ENCODE results near the gene FCHO2.
"Not testable (repeated sequence)": the region's sequence is repeated elsewhere in the genome, so short reads cannot be mapped to it uniquely, and the experiment has no call there.

FCHO2 gene, protein sequence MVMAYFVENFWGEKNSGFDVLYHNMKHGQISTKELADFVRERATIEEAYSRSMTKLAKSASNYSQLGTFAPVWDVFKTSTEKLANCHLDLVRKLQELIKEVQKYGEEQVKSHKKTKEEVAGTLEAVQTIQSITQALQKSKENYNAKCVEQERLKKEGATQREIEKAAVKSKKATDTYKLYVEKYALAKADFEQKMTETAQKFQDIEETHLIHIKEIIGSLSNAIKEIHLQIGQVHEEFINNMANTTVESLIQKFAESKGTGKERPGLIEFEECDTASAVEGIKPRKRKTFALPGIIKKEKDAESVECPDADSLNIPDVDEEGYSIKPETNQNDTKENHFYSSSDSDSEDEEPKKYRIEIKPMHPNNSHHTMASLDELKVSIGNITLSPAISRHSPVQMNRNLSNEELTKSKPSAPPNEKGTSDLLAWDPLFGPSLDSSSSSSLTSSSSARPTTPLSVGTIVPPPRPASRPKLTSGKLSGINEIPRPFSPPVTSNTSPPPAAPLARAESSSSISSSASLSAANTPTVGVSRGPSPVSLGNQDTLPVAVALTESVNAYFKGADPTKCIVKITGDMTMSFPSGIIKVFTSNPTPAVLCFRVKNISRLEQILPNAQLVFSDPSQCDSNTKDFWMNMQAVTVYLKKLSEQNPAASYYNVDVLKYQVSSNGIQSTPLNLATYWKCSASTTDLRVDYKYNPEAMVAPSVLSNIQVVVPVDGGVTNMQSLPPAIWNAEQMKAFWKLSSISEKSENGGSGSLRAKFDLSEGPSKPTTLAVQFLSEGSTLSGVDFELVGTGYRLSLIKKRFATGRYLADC

DNA sequence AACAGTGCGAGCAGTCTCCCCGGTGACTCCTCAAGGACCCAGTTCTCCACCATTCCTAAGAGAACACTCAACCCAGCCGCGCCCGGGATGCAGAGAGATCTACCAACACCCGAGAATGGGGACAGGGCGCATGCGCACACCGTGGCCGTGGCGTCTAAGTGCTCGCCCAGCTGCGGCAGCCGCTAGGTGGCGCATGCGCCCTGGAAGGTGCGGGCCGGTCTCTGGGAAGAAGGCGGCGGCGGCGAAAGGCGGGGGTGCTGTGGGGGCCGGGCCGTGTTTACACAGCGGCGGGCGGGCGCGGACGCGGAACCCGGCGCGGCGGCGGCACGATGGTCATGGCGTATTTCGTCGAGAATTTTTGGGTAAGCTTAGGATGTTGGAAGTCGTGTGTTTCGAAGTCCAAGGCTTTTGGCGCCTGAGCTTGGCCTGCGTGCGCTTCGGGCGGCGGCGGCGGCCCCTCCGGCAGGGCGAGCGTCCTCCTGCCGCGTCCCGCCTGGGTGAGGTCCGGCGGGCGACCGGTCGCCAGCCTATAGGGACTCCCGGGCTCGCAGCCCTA lies at the start of gene FCHO2:
Gene FCHO2, plus strand, starts transcription at position 274 of the 556 bp plus-strand sequence. Its CDS starts 56 bp downstream, at position 330.
- DNase-seq = peak; percentile 86

DNA sequence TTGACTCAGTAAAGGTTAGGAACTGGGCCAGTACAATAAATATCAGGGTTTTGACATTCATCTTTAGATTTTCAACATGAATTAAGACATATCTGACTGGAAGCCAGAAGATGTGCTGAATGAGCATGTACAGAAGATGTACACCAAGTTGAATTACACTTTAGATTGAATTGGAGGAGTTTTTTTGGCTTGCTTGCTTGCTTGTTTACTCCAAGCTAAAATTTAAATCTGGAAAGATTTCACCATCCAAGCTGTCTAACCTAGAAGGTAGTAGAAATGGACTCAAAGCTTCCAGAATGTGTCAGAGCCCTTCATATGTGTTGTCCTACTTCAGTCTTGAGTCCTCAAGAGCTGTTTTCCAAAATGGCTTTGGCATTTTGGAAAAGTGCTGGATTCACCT lies 49.0 kb upstream of the FCHO2 start:
- no peak for DNase-seq

DNA sequence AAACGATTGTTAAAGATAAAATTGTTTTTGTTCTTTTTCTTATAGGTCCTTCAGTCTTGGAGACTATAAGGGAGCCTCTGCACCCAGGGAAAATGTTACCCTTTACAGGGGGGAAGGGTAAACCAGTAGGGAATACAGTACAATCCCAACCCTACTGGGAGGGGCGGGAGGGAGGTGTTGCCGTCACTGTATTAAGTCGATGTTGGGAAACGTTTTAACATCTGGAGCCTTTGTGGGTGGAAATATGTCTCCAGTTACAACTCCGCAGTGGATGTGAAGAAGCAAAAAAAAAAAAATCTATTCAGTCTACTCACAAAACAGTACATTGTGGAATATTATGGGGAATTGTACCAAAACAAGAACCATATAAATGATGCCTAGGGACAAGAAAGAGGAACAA lies 47.2 kb upstream of the FCHO2 start:
- no peak for DNase-seq

DNA sequence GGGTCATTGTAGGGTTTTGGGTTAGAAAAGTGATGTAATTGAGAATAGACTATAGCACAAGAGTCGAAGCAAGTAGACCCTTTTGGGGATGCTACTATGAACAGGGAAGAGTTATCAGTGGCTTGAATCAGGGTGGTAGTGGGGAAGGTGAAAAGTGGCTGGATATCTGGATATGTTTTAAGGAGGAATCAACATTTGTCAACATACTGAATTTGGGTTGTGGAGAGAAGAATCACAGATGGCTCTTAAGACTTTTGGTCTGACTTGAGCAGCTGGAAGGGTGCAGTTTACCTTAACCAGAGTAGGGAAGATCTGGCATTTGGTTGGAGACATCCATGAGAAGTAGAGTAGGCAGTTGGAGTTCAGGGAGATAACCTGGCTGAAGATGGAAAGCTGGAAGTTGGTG lies 38.5 kb upstream of the FCHO2 start:
- DNase-seq = no peak

DNA sequence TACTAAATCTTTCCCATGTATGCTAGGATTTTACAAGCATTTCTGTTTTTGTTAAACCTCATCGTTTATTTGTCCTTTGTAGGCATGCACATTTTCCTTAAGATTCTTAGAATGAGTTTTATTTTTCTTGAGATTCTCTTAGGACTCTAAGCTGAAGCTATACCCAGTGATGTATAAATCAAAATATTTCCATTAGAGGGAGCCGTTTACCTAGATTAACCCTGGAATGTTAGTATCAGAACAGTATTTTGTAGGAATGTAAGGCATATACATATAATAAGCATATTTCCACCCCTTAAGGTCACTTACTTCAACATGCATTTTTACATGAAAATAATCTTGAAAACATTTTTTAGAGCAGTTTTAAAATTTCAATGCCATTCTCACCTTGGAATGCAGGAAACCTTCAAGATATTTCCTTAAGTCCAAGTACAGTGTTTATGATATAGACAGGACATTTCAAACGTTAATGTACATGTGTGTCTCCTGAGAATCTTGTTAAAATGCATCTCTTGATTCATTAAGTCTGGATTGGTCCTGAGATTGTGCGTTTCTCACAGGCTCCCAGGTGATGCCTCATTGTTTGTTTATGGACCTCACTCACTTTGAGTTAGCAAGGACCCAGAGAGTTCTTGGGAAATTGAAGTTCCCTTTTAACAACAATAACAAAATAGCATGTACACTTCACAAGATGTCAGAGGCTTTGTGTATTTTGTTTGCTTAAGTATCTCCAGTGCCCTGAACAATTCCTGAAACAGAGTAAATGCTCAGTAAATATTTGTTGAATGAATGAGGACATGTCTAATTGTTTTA lies 34.9 kb upstream of the FCHO2 start:
- DNase-seq = no peak

DNA sequence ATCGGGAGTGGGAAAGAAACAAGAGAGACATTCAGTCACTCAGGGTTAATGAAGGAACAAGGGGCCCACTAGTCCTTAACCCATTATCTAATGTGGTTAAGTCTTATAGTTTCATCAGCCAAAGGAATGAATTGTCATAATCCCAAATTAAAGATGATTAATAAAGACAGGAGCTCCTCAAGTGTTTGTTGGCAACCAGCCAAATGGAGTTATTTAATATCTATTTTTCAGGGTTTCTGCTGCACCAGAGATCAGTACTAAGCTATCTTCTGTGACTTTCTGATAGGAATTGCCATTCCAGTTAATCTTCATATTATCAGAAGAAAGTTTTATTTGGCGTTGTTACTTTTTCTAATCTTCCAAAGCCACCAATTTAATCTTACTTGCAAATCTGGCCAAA lies 34.0 kb upstream of the FCHO2 start:
- no peak for DNase-seq

DNA sequence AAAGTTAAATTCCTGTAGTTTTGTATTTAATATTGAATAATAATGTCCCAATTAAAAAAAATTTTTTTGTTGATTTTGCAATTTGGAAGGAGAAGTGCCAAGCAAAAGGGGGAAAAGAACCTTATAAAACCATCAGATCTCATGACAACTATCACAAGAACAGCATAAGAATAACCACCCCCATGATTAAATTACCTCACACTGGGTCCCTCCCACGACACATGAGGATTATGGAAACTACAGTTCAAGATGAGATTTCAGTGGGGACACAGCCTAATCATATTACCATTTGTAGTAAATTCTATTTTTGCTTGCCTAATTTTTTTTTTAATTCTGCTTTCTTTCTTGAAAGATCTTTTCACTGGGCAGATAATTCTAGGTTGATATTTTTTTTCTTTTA lies 33.4 kb upstream of the FCHO2 start:
- DNase-seq = no peak

DNA sequence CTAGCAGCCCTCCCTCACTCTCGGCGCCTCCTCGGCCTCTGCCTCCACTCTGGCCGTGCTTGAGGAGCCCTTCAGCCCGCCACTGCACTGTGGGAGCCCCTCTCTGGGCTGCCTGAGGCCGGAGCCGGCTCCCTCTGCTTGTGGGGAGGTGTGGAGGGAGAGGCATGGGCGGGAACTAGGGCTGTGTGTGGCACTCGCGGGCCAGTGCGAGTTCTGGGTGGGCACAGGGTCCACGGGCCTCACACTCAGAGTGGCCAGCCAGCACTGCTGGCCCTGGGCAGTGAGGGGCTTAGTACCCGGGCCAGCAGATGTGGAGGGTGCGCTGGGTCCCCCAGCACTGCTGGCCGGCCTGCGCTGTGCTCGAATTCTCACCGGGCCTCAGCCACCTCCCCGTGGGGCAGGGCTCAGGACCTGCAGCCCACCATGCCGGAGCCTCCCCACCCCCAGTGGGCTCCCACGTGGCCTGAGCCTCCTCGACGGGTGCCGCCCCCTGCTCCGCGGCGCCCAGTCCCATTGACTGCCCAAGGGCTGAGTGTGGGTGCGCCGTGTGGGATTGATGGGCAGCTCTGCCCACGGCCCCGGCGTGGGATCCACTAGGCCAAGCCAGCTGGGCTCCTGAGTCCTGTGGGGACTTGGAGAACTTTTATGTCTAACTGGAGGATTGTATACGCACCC lies 30.4 kb upstream of the FCHO2 start:
- DNase-seq = no peak

DNA sequence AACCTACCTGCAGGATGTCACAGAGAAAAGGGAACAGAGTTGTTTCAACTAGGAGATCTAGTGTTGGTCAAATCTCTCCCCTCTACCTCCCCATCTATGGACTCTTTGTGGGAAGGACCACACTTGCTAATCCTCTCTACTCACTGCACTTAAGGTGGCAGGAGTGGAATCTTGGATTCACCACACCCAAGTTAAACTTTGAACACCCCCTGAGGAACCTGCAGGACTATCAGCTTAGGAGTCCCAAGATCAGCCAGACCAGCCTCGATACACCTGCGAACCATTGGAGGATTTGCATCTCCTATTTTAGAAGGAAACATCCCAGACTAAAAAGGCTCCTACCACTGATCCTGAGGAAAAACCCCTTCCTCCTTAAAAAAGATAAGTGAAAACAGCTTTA lies 23.2 kb upstream of the FCHO2 start:
- DNase-seq = not testable (repeated sequence)

DNA sequence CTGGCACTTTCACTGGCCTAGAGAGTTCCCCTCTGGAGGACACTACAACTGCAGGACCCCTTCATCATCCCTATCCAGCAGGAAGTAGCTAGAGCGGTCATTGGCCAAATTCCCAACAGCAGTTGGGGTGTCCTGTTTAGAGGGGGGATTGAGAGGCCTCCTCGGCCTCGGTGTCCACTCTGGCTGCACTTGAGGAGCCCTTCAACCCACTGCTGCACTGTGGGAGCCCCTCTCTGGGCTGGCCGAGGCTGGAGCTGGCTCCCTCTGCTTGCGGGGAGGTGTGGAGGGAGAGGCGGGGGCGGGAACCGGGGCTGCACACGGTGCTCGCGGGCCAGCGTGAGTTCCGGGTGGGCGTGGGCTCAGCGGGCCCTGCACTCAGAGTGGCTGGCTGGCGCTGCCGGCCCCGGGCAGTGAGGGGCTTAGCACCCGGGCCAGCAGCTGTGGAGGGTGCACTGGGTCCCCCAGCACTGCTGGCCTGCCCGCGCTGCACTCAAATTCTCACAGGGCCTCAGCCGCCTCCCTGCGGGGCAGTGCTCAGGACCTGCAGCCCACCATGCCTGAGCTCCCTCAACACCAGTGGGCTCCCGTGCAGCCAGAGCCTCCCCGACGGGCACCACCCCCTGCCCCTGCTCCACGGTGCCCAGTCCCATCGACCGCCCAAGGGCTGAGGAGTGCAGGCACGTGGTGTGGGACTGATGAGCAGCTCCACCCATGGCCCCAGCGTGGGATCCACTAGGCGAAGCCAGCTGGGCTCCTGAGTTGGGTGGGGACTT lies 20.7 kb upstream of the FCHO2 start:
- DNase-seq = not testable (repeated sequence)

DNA sequence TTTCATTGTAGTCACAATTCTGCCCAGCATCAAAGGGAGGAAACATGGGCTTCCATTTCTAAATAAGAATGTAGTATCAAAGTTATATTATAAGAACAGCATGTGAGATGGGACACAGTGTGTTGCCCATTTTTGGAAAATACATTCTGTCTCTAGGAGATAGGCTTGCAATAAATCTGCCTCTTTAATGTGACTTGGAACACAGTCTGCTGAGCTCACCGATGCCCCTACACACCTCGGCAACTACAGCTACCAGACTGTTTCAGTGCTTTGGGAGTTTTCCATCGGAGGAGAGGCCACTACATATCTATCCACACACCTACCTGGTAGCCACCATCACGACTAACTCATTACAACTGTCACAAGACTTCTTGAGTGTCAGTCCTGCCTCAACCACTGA lies 18.9 kb upstream of the FCHO2 start:
- DNase-seq = no peak

DNA sequence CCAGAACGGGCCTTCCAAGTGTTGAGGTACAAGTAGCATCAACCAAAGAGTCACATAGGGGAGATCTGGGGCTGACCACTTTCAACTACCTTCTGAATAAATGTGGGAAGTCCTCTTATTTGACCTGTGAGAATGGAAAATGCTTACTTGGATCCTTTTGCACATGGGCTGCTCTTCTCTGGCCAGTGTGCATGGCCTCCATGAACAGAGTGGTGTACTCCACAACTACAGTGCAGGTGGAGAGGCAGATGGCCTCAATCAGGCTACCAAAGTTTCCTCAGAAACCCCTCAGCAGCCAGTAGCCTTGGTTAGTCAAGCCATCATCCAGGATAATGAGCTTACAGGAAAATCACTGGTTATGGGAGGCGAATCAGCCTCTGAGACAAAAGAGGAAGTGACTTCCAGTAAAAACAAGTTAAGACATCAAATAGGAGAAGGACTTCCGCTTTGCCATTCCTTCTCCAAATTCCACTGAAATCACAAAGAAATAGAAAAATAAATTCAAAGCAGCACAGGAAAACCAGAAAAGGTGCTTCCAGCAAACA lies 18.3 kb upstream of the FCHO2 start:
- no peak for DNase-seq

DNA sequence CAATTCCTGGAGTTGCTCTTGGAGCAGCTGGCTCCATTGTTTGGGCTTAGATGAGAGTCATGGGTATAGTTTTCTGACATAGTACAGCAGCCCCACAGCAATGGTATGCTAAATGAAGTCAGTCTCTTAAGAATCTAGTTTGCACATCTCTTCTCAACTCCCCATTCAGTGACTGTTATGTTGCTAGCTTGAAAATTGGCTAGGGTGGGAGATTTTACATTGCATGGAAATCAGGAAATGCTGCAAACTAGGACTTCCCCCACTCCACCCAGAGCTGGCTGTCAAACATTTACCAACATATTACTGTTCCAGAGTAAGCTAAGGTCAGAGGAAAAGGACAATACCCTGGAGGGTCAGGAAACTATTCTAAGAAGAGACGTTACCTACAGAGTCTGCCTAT lies 17.6 kb upstream of the FCHO2 start:
- DNase-seq = no peak

DNA sequence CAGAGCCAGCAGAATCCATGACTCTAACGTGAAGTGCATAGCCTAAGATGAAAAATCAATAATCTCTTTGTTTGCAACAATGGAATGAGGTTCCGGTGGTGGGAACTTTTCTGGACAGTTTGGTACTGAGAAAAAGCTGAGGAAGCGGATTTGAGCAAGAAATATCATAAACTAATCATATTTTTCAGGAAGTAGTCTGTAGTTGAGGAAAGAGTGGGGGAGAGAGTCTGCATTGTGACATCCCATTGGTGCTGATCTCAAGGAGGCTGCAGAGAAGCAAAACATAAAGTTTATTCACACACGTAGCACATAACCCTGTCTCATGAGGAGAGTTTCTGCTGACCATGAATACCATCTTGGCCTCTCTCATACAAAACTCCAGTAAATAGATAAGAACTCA lies 15.8 kb upstream of the FCHO2 start:
- no peak for DNase-seq

DNA sequence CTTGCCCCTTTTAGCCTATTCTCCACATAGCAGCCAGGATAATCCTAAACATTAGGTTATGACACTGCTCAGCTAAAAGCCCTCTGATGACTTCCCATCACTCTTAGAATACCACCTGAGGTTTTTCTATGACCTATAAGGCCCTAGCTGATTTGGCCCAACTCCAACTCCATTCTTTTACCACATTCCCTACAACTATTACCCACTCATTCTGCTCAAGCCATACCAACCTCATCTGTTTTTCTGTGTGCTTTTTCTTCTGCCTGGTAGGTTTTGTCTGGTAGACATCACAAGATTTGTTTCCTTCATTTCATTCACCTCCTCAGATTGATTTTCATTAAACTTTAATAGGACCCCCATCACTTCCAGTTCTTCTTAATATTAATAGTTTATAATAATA lies 12.5 kb upstream of the FCHO2 start:
- DNase-seq = no peak

DNA sequence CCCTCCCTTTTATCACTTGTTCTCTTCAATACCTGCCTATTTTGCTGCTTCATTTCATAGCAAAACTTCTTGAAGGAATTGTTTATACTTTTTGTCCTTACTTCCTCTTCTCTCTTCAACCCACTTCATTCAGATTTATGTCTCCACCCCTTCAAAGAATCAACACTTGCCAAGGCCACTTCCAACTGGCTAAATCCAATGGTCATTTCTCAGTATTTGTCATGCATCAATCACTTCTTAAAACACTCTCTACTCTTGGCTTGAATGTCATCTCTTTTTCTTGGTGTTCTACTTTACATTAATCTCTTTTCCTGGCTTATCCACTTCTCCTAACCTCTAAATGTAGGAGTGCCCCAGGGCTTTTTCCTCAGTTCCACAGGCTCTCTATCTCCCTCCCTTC lies 8.3 kb upstream of the FCHO2 start:
- DNase-seq = no peak

DNA sequence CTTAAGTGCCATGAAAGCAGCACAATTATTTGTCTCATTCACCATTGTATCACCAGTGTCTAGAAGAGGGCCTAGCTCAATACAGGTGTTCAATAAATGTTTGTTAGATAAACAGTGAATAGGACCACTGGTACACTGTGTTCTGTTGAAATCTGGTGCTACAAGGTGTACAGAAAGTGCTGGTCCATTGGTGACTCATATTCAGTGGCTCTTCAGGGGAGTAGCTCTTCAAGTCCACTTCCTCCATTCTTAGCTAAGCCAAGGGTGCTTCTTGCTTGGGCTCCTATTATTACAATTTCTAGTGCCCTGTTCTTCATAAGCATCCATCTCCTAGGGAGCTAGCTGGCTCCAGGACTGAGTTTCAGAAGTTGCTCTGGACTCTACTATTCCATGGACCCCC lies 6.4 kb upstream of the FCHO2 start:
- no peak for DNase-seq

DNA sequence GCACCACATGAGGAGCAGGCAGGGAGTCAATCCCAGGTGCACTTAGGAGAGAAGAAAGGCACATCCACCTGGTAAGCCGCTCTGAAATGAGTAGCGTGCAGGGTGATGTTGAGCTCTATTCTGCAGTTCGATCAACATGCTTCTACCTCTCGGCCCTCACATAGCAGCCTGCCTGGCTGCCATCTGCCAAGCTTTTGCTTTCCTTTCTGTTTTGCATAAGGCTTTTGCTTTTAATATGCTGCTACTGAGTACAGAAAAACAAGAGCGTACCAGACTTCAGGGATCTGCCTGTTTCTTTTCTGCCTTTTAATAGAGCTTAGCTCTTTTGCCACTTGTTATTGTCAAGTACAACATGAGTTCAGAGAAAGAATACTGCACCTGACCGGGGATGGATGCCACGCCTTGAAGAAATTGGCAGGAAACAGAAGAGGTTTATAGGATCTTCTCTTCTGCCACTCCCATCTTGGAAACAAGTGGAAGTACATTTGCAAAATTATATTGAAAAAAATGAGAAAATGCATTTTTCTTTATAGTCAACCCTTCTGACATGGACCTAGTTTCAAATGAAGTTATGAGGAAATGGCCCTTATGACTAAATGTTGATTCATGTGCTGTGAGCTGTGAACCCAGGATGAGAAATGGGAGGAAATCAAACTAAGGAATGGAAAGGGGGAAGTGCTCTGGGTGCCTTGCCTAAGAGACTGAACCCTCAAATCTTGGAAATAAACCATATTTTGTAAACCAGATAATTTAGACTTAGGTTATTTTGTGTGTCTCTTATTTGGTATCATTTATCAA lies 4.0 kb upstream of the FCHO2 start:
- DNase-seq = no peak

DNA sequence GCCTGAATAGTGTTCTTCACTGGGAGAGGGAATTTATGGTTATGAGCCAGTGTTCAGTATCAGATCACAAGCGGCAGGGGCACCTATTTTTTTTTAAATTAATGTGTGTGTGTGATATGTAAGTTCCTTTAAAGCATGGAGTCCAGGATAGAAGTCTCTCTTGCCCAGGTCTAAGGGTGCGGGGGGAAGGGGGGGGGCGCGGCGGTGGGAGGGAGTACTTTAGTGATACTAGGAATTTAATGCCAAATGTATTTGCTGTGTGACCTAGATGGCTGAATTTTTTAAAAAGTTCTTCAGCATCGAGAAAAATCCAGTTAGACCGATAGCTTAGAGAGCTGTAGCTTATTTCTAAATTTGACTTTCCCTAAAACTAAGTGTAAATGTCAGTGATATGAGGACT lies 1.5 kb upstream of the FCHO2 start:
- DNase-seq = no peak

DNA sequence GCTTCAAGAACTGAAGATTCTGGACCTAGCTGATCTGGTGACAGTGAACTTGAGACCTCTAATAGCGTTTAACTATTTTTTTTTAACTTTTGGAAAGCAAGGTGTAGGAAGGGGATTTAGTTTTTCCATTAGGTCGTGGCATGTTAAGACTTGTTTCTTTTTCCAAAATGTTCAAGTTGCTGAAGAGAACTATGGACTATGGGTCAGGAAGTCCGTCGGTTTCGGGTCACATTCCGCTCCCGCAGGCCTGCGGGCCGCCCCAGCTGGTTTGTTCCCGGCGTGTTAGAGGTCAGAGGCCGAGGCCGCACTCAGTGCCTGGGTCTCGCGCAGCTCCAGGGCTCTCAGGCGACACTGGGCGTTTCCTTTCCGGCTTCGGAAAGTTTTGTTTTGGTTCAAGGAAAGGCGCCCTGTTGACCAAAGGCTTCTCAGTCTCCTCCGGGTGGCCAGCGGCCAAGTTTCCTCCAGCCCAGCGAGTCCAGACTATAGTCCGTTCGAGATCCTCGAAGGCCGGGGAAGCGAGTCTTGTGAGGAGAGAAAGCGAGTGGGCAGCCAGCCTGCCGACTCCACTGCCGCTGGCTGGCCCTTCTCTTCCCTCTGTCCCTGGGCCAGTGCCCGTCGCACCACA lies 586 bp upstream of the FCHO2 start:
- no peak for DNase-seq
